Tongue (tissue), 2 donors: ENCODE results near the gene NFIL3. TPM values are rescaled to one million over a fixed set of nuclear protein-coding genes. Genes with fewer than 3 reads are reported as not detected.

Source experiments
- DNase-seq: peaks from one replicate; pipeline ENCODE4 v3.0.0-alpha.2; 2015
- total RNA-seq: library from RNA; depleted of rRNA; stranded (reverse); fragments of >200 nt; gene quantifications from one replicate; pipeline ENCODE4 v1.2.3, GENCODE V29; 2014

The NFIL3 gene
- total RNA-seq, 1 donor from 2014 or later: 20.4 TPM

GRCh38 chr9:91421971-91422757 is 1.5 kb downstream of the NFIL3 start:
- peak; percentile 58 for DNase-seq

GRCh38 chr9:91421128-91421765 is 2.4 kb downstream of the NFIL3 start:
- DNase-seq: peak; percentile 76

- peak; percentile 10 for DNase-seq
Measured at GRCh38 chr9:91420501-91421127, 3.0 kb downstream of the NFIL3 start.

GRCh38 chr9:91419222-91420191 is 4.1 kb downstream of the NFIL3 start:
- DNase-seq: no peak

- DNase-seq: no peak
Measured at GRCh38 chr9:91418215-91418610, 5.4 kb downstream of the NFIL3 start.

- no peak for DNase-seq
Measured at GRCh38 chr9:91417602-91418214, 5.9 kb downstream of the NFIL3 start.

- no peak for DNase-seq
Measured at GRCh38 chr9:91416096-91416712, 7.4 kb downstream of the NFIL3 start.

- no peak for DNase-seq
Measured at GRCh38 chr9:91415290-91415689, 8.3 kb downstream of the NFIL3 start.

GRCh38 chr9:91412941-91413340 is 10.7 kb downstream of the NFIL3 start:
- no peak for DNase-seq

GRCh38 chr9:91411096-91411771 is 12.4 kb downstream of the NFIL3 start:
- DNase-seq: no peak

- DNase-seq: no peak
Measured at GRCh38 chr9:91410161-91410560, 13.5 kb downstream of the NFIL3 start.

- DNase-seq: no peak
Measured at GRCh38 chr9:91408475-91408874, 15.2 kb downstream of the NFIL3 start.

- no peak for DNase-seq
Measured at GRCh38 chr9:91407580-91408318, 15.9 kb downstream of the NFIL3 start.

- DNase-seq: no peak
Measured at GRCh38 chr9:91405343-91406077, 18.1 kb downstream of the NFIL3 start.

GRCh38 chr9:91403665-91404543 is 19.7 kb downstream of the NFIL3 start:
- DNase-seq: no peak

GRCh38 chr9:91398926-91399325 is 24.7 kb downstream of the NFIL3 start:
- no peak for DNase-seq

- peak; percentile 6 for DNase-seq
Measured at GRCh38 chr9:91395553-91396471, 27.8 kb downstream of the NFIL3 start.
